Measurements from ENCODE around the gene UNC5C. TPM values are rescaled to one million over a fixed set of nuclear protein-coding genes. Genes with fewer than 3 reads are reported as not detected.

Gene UNC5C
- total and polyA plus RNA-seq, 2 of the 8 experiments (the other 6 are each of a cell fraction or from before 2014, with no cell fraction given), result 0.30 to 1.3 TPM

DNA sequence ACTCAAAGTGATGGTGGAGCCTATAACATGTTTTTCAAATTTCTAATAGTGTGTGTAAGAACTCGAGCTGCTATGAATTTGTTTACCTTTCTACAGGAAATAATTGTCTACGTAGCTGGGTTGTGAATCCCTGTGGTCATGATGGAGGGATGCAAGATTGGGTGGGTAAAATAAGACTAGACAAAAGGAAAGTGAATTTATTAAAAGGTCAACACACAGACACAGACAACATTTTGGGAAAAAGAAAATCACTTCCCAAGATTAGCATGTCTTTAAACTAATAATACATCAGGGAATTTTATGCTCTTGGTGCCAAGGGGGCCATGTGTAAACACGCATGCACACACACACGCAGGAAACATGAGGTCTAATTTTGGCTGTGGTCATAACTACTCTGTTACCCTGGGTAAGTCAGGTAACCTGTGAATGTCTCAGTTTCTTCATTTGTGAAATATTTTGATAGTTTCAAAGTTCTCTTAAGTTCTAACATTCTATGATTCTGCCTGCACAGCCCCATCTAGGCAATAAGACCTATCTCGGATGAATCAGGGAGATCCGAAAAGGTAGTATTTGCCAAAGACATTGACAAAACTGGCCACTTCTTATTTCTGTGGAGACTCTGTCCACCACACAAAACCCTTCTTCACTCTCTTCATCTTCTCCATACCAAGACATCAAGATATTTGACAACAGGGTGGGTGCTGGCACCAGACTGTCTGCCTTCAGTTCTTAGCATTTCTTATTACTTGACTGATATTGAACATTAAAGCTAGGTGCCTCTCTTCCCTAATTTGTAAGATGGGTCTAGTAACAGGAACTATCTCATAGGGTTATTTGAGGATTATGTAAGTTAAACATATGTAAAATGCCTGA lies 1.6 kb upstream of the UNC5C start (continued):
- TF ChIP-seq KDM1A (IDR thresholded peaks at IDR 0.05; ENCODE audit: borderline replicate concordance, low read length) (no peak), BRCA1 (IDR thresholded peaks at IDR 0.05; ENCODE audit: low read depth, low read length) (no peak), SUZ12 (IDR thresholded peaks at IDR 0.05; ENCODE audit: low read length) (no peak), HDAC2 (IDR thresholded peaks at IDR 0.05; ENCODE audit: borderline replicate concordance in 1 of 2, low read depth in 2 of 2, low read length in 2 of 2) (no peak), CTBP2 (IDR thresholded peaks at IDR 0.05; ENCODE audit: borderline replicate concordance, insufficient read depth, insufficient read length, low read length) (no peak), TBP (IDR thresholded peaks at IDR 0.05; ENCODE audit: low read depth, low read length) (no peak)
